A549 (cell line): ENCODE results near the gene ITPRIPL1.

Experiments
- CBX2 ChIP-seq: fragments of 200-600 bp; sonication (generic); IDR thresholded peaks from 2 replicates; pipeline ENCODE4 v1.6.1; 2016; ENCODE audit warnings: low read depth, mild to moderate bottlenecking, borderline replicate concordance
- CEBPB ChIP-seq, 2 experiments: fragments of >200 bp in 1 of 2; sonication (Bioruptor Twin) in 1 of 2; formaldehyde crosslinking in 1 of 2; IDR thresholded peaks; 2 replicates each; pipeline ENCODE4 v1.6.1; 2012 to 2016
- CHD4 ChIP-seq: fragments of 200-600 bp; sonication (generic); IDR thresholded peaks from 2 replicates; pipeline ENCODE4 v1.6.1; 2016; ENCODE audit warnings: antibody characterized with exemption, mild to moderate bottlenecking, borderline replicate concordance
- EP300 ChIP-seq, 2 experiments: fragments of >200 bp; sonication (Bioruptor Twin); formaldehyde crosslinking; IDR thresholded peaks; 2 replicates in 1 of 2; 3 replicates in 1 of 2; pipeline ENCODE4 v1.6.1; 2016 to 2017
- HDAC2 ChIP-seq: fragments of 200-600 bp; sonication (generic); IDR thresholded peaks from 2 replicates; pipeline ENCODE4 v1.6.1; 2016
- HOXA7 ChIP-seq: fragments of 250-450 bp; sonication (Bioruptor Pico); IDR thresholded peaks from 2 replicates; pipeline ENCODE4 v1.5.0; 2020; ENCODE audit warnings: mild to moderate bottlenecking, moderate library complexity
- MAFK ChIP-seq: fragments of 450-650 bp; IDR thresholded peaks from 2 replicates; pipeline ENCODE4 v1.6.1; 2014; ENCODE audit not compliant: partially characterized antibody
- POLR2A ChIP-seq: IDR thresholded peaks from 2 replicates; pipeline ENCODE4 v1.6.1; 2012; ENCODE audit warnings: mild to moderate bottlenecking, low read length
- POLR2AphosphoS2 ChIP-seq: conservative IDR thresholded peaks from 2 replicates; pipeline ENCODE4 v1.6.1; 2012; ENCODE audit warnings: low read length, improper control_type of control experiment, inconsistent platforms
- SMC3 ChIP-seq: fragments of >200 bp; sonication (Bioruptor Twin); formaldehyde crosslinking; IDR thresholded peaks from 3 replicates; pipeline ENCODE4 v1.6.1; 2018; ENCODE audit warnings: inconsistent platforms
- TF ChIP-seq, protein P1 (sequence below): fragments of >200 bp; sonication (Bioruptor Twin); formaldehyde crosslinking; IDR thresholded peaks from 3 replicates; pipeline ENCODE4 v1.5.1; 2016
- TF ChIP-seq, protein P2 (sequence below): fragments of 200-600 bp; sonication (generic); IDR thresholded peaks from 2 replicates; pipeline ENCODE4 v1.6.1; 2016; ENCODE audit warnings: antibody characterized with exemption, mild to moderate bottlenecking, moderate library complexity

DNA sequence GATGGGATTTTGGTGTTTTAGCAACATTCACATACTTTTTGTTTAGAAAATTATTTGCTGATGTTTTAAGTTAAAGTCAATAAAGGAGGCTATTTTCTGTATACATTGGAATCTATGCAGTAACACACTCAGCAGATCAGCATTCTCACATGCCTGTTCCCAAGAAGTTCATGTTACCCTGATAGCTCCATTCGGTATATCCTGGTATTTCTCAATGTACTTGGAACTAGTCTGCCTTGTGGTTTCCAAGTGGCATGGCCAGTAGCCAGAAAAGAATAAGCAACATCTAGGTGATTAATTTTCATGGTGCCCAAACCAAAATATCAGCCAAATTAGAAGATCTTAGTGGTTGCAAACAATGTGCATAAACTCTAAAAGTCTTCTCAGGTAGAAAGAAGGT, 5.3 kb downstream of the ITPRIPL1 start:
- TF ChIP-seq HOXA7 (CRISPR knock-in tag) (no peak), POLR2A (no peak), MAFK (no peak), CBX2 (no peak), POLR2AphosphoS2 (no peak), SMC3 (no peak), CEBPB (IDR thresholded peaks at IDR 0.05) (no peak), HDAC2 (no peak), EP300 (IDR thresholded peaks at IDR 0.05) (no peak), CHD4 (no peak)
- TF ChIP-seq, protein P1, sequence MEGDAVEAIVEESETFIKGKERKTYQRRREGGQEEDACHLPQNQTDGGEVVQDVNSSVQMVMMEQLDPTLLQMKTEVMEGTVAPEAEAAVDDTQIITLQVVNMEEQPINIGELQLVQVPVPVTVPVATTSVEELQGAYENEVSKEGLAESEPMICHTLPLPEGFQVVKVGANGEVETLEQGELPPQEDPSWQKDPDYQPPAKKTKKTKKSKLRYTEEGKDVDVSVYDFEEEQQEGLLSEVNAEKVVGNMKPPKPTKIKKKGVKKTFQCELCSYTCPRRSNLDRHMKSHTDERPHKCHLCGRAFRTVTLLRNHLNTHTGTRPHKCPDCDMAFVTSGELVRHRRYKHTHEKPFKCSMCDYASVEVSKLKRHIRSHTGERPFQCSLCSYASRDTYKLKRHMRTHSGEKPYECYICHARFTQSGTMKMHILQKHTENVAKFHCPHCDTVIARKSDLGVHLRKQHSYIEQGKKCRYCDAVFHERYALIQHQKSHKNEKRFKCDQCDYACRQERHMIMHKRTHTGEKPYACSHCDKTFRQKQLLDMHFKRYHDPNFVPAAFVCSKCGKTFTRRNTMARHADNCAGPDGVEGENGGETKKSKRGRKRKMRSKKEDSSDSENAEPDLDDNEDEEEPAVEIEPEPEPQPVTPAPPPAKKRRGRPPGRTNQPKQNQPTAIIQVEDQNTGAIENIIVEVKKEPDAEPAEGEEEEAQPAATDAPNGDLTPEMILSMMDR: no peak
- TF ChIP-seq, protein P2, sequence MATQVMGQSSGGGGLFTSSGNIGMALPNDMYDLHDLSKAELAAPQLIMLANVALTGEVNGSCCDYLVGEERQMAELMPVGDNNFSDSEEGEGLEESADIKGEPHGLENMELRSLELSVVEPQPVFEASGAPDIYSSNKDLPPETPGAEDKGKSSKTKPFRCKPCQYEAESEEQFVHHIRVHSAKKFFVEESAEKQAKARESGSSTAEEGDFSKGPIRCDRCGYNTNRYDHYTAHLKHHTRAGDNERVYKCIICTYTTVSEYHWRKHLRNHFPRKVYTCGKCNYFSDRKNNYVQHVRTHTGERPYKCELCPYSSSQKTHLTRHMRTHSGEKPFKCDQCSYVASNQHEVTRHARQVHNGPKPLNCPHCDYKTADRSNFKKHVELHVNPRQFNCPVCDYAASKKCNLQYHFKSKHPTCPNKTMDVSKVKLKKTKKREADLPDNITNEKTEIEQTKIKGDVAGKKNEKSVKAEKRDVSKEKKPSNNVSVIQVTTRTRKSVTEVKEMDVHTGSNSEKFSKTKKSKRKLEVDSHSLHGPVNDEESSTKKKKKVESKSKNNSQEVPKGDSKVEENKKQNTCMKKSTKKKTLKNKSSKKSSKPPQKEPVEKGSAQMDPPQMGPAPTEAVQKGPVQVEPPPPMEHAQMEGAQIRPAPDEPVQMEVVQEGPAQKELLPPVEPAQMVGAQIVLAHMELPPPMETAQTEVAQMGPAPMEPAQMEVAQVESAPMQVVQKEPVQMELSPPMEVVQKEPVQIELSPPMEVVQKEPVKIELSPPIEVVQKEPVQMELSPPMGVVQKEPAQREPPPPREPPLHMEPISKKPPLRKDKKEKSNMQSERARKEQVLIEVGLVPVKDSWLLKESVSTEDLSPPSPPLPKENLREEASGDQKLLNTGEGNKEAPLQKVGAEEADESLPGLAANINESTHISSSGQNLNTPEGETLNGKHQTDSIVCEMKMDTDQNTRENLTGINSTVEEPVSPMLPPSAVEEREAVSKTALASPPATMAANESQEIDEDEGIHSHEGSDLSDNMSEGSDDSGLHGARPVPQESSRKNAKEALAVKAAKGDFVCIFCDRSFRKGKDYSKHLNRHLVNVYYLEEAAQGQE: no peak
